Measurements from ENCODE around the gene LPIN3. TPM values are rescaled to one million over a fixed set of nuclear protein-coding genes. Genes with fewer than 3 reads are reported as not detected.

Gene LPIN3
- total and polyA plus RNA-seq, 12 donors: 1.8 to 49.7 (median 9.7) TPM

GRCh38 chr20:41361757-41362747, 21.4 kb downstream of the LPIN3 start:
- WGBS, 4 donors: 59 to 87% (median 62%) methylated on average over 16 to 45 of the region's 45 CpGs

GRCh38 chr20:41362748-41363140, 22.1 kb downstream of the LPIN3 start:
- no peaks in the 10 kb centered on the region for H3K36me3 ChIP-seq (replicated peaks in 1 of 2)
- H3K4me3 ChIP-seq: no peak overlapping the region
- 89 to 100% (median 93%) methylated on average over 2 to 5 of the region's 5 CpGs for WGBS, 4 donors
- peaks cover 10% of the 10 kb centered on the region for H3K27me3 ChIP-seq
- H3K9me3 ChIP-seq (replicated peaks in 1 of 3): no peaks in the 10 kb centered on the region
- no peak for TF ChIP-seq CTCF (IDR thresholded peaks at IDR 0.05)
- no peak for TF ChIP-seq POLR2A (IDR thresholded peaks at IDR 0.05)
- H3K27ac ChIP-seq: no peak overlapping the region
- no peaks in the 10 kb centered on the region for H3K4me1 ChIP-seq (replicated peaks in 1 of 2)
- intact Hi-C loops (cut with DNase I): no loop called here
- no peak for DNase-seq

More at GRCh38 chr20:41361757-41362747, 21.4 kb downstream of the LPIN3 start:
- TF ChIP-seq POLR2A (IDR thresholded peaks at IDR 0.05) (no peak), CTCF (IDR thresholded peaks at IDR 0.05) (no peak)
- intact Hi-C loops (cut with DNase I): no loop called here
- Histone ChIP-seq H3K9me3 (replicated peaks in 1 of 3) (no peaks in the 10 kb centered on the region), H3K27ac (no peak overlapping the region), H3K36me3 (replicated peaks in 1 of 2) (no peaks in the 10 kb centered on the region), H3K4me3 (no peak overlapping the region), H3K27me3 (peaks cover 10% of the 10 kb centered on the region), H3K4me1 (replicated peaks in 1 of 2) (no peaks in the 10 kb centered on the region)
- DNase-seq: peak; percentile 38 to 79 (median 67)

- TF ChIP-seq POLR2A (IDR thresholded peaks at IDR 0.05): no peak
- no peak for TF ChIP-seq CTCF (IDR thresholded peaks at IDR 0.05)
- 60 to 95% (median 93%) methylated on average over 1 to 7 of the region's 7 CpGs; no CpG with 5 or more reads in 1 of the 4 donors for WGBS, 4 donors
- H3K27ac ChIP-seq: no peak overlapping the region
- peaks cover 10% of the 10 kb centered on the region for H3K27me3 ChIP-seq
- no peaks in the 10 kb centered on the region for H3K36me3 ChIP-seq (replicated peaks in 1 of 2)
- no peaks in the 10 kb centered on the region for H3K9me3 ChIP-seq (replicated peaks in 1 of 3)
- no peaks in the 10 kb centered on the region for H3K4me1 ChIP-seq (replicated peaks in 1 of 2)
- intact Hi-C loops (cut with DNase I): no loop called here
- H3K4me3 ChIP-seq: no peak overlapping the region
- no peak for DNase-seq
Measured at GRCh38 chr20:41363601-41364000, 23.0 kb downstream of the LPIN3 start.

- no peak for TF ChIP-seq CTCF (IDR thresholded peaks at IDR 0.05)
- TF ChIP-seq POLR2A (IDR thresholded peaks at IDR 0.05): no peak
- Histone ChIP-seq H3K27ac (no peak overlapping the region), H3K4me3 (no peak overlapping the region), H3K36me3 (replicated peaks in 1 of 2) (no peaks in the 10 kb centered on the region), H3K27me3 (peaks cover 10% of the 10 kb centered on the region), H3K4me1 (replicated peaks in 1 of 2) (no peaks in the 10 kb centered on the region), H3K9me3 (replicated peaks in 1 of 3) (no peaks in the 10 kb centered on the region)
- no peak for DNase-seq
- 83 to 89% (median 87%) methylated on average over 8 to 13 of the region's 13 CpGs for WGBS, 4 donors
- intact Hi-C loops (cut with DNase I): no loop called here
Measured at GRCh38 chr20:41364236-41364855, 23.7 kb downstream of the LPIN3 start.
